ENCODE measurements around the gene DMPK.

- TF ChIP-seq CTCF (IDR thresholded peaks at IDR 0.05): no peak
- TF ChIP-seq POLR2A (IDR thresholded peaks at IDR 0.05): no peak
- no peak for TF ChIP-seq POLR2AphosphoS5 (IDR thresholded peaks at IDR 0.05)
These were observed 28.0 kb downstream of the DMPK start for GRCh38 chr19:45754323-45754722.

Data from transverse colon (tissue), 4 donors.